Fibroblast of lung (primary cell): ENCODE data around the gene F2R. TPM values are rescaled to one million over a fixed set of nuclear protein-coding genes. Genes with fewer than 3 reads are reported as not detected.

ENCODE experiments used
- DNase-seq, 2 donors: peaks; one replicate each; pipeline versions ENCODE4 v3.0.0 to v3.0.0-alpha.2; 2010; ENCODE audit warnings: low read depth in 2 of 2
- H2AFZ ChIP-seq: 2 replicates; pipeline ENCODE4 v1.5.1; 2012; ENCODE audit warnings: low read length, control low read depth, inconsistent platforms
- H3K27ac ChIP-seq: 2 replicates; pipeline ENCODE4 v1.5.1; 2011; ENCODE audit warnings: low read length, control low read depth; ENCODE audit not compliant: insufficient read depth
- H3K27me3 ChIP-seq: 2 replicates; pipeline ENCODE4 v1.5.1; 2011; ENCODE audit warnings: mild to moderate bottlenecking, low read length; ENCODE audit not compliant: control insufficient read depth, insufficient read depth
- H3K36me3 ChIP-seq: 2 replicates; pipeline ENCODE4 v1.5.1; 2011; ENCODE audit warnings: low read length; ENCODE audit not compliant: control insufficient read depth, insufficient read depth
- H3K4me1 ChIP-seq: 2 replicates; pipeline ENCODE4 v1.5.1; 2011; ENCODE audit warnings: low read length; ENCODE audit not compliant: control insufficient read depth, insufficient read depth; ENCODE audit errors: extremely low read depth
- H3K4me2 ChIP-seq: 2 replicates; pipeline ENCODE4 v1.5.1; 2011; ENCODE audit warnings: low read length, control low read depth; ENCODE audit not compliant: insufficient read depth; ENCODE audit errors: extremely low read depth
- H3K4me3 ChIP-seq, 4 experiments: fragments of 200-600 bp in 1 of 4; sonication (generic) in 1 of 4; replicated peaks in 1 of 4; 2 replicates each; pipeline ENCODE4 v1.5.1; 2011 to 2016; ENCODE audit warnings: low read length in 4 of 4, low read depth in 3 of 4, mild to moderate bottlenecking in 3 of 4, control low read depth in 2 of 4, inconsistent platforms in 1 of 4, mixed read lengths in 1 of 4; ENCODE audit not compliant: insufficient read depth in 1 of 4; ENCODE audit errors: control extremely low read depth in 1 of 4
- H3K79me2 ChIP-seq: 2 replicates; pipeline ENCODE4 v1.5.1; 2012; ENCODE audit warnings: mild to moderate bottlenecking, low read length, inconsistent platforms; ENCODE audit not compliant: control insufficient read depth, insufficient read depth
- H3K9ac ChIP-seq: 2 replicates; pipeline ENCODE4 v1.5.1; 2011; ENCODE audit warnings: mild to moderate bottlenecking, low read length, control low read depth; ENCODE audit not compliant: insufficient read depth
- H3K9me3 ChIP-seq: 2 replicates; pipeline ENCODE4 v1.5.1; 2012; ENCODE audit warnings: low read depth, low read length; ENCODE audit not compliant: control insufficient read depth, insufficient read depth
- H4K20me1 ChIP-seq: 2 replicates; pipeline ENCODE4 v1.5.1; 2011; ENCODE audit warnings: low read length; ENCODE audit not compliant: control insufficient read depth, insufficient read depth; ENCODE audit errors: extremely low read depth
- CTCF ChIP-seq, 2 donors: IDR thresholded peaks in 1 of 2; conservative IDR thresholded peaks in 1 of 2; 1 replicate in 1 of 2; 2 replicates in 1 of 2; pipeline ENCODE4 v1.5.1; 2011 to 2012; ENCODE audit warnings: low read length in 2 of 2, control low read depth in 1 of 2, inconsistent platforms in 1 of 2, low read depth in 1 of 2, mild to moderate bottlenecking in 1 of 2
- EZH2 ChIP-seq: IDR thresholded peaks from 2 replicates; pipeline ENCODE4 v1.5.1; 2012; ENCODE audit warnings: low read length, control low read depth, mild to moderate bottlenecking; ENCODE audit errors: missing control alignments
- polyA plus RNA-seq, 2 donors: library from polyadenylated mRNA; depleted of rRNA in 1 of 2; stranded (reverse) in 1 of 2; unstranded in 1 of 2; fragments of >200 nt; gene quantifications; 2 replicates each; pipeline ENCODE4 v1.2.1, GENCODE V29; 2011 to 2012; ENCODE audit warnings: missing spikeins in 1 of 2
- total RNA-seq: library from RNA; depleted of rRNA; stranded (reverse); fragments of >200 nt; gene quantifications from 2 replicates; pipeline ENCODE4 v1.2.1, GENCODE V29; 2014

Gene F2R
- total and polyA plus RNA-seq, 2 donors (not counting 1 experiment from before 2014, with no cell fraction given) = 265 to 797 TPM

GRCh38 chr5:76674330-76675066 lies 41.4 kb upstream of the F2R start:
- no peak overlapping the region for H3K9ac ChIP-seq
- no peak for TF ChIP-seq CTCF (conservative IDR thresholded peaks at IDR 0.05 in 1 of 2, IDR thresholded peaks at IDR 0.05 in 1 of 2; ENCODE audit: low read depth in 1 of 2, low read length in 2 of 2)
- TF ChIP-seq EZH2 = no peak
- no peak overlapping the region for H3K4me2 ChIP-seq
- no peak for DNase-seq
- H3K27me3 ChIP-seq = no peaks in the 10 kb centered on the region
- no peaks in the 10 kb centered on the region for H3K9me3 ChIP-seq
- no peak overlapping the region for H2AFZ ChIP-seq
- no peaks in the 10 kb centered on the region for H3K79me2 ChIP-seq
- peak overlapping the region in 1 of 4 experiments; percentile 22 for H3K4me3 ChIP-seq
- H3K4me1 ChIP-seq = no peaks in the 10 kb centered on the region
- no peak overlapping the region for H3K27ac ChIP-seq
- no peaks in the 10 kb centered on the region for H3K36me3 ChIP-seq
- no peaks in the 10 kb centered on the region for H4K20me1 ChIP-seq

GRCh38 chr5:76675364-76675763 lies 40.6 kb upstream of the F2R start:
- no peak overlapping the region for H2AFZ ChIP-seq
- no peak overlapping the region for H3K27ac ChIP-seq
- H4K20me1 ChIP-seq = no peaks in the 10 kb centered on the region
- H3K4me1 ChIP-seq = no peaks in the 10 kb centered on the region
- no peak overlapping the region for H3K9ac ChIP-seq
- H3K27me3 ChIP-seq = no peaks in the 10 kb centered on the region
- no peak overlapping the region for H3K4me2 ChIP-seq
- no peak overlapping the region for H3K4me3 ChIP-seq
- H3K79me2 ChIP-seq = no peaks in the 10 kb centered on the region
- DNase-seq = no peak
- no peak for TF ChIP-seq CTCF (conservative IDR thresholded peaks at IDR 0.05 in 1 of 2, IDR thresholded peaks at IDR 0.05 in 1 of 2; ENCODE audit: low read depth in 1 of 2, low read length in 2 of 2)
- TF ChIP-seq EZH2 = no peak
- no peaks in the 10 kb centered on the region for H3K36me3 ChIP-seq
- H3K9me3 ChIP-seq = no peaks in the 10 kb centered on the region

DNA sequence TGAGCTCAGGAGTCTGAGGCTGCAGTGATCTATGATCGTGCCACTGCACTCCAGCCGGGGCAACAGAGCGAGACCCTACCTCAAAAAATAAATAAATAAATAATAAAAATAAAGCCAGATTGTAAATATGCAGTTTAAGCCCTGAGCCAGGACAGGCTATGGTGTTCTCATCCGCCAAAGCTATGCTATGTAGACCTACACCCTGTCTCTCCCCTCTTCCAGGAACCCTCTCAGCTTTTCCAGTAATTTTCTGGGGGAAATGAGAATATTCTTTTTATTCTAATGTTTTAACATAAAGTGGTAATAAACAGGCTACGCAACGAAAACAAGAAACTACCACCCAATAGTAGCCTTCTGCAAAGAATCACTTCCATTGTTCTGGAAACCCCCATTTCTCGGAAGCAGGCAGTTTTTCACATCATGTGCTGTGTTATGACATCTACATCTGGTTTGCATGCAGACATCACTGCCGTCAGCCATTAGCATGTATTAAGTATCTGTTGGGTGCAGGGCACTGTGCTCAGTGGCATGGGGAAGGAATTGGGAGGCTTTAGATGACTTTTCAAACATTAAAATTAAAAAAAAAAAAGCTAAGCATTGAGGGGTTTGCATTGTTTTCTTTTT lies 38.0 kb upstream of the F2R start:
- Histone ChIP-seq H3K79me2 (no peaks in the 10 kb centered on the region), H3K4me3 (no peak overlapping the region), H2AFZ (no peak overlapping the region), H3K9ac (no peak overlapping the region), H3K4me2 (no peak overlapping the region), H3K36me3 (no peaks in the 10 kb centered on the region), H3K9me3 (no peaks in the 10 kb centered on the region), H4K20me1 (no peaks in the 10 kb centered on the region), H3K27me3 (no peaks in the 10 kb centered on the region), H3K4me1 (no peaks in the 10 kb centered on the region), H3K27ac (no peak overlapping the region)
- TF ChIP-seq CTCF (conservative IDR thresholded peaks at IDR 0.05 in 1 of 2, IDR thresholded peaks at IDR 0.05 in 1 of 2; ENCODE audit: low read depth in 1 of 2, low read length in 2 of 2) = no peak
- no peak for TF ChIP-seq EZH2
- DNase-seq = no peak
